Measurements from ENCODE around the gene EPO.

Gene EPO

DNA sequence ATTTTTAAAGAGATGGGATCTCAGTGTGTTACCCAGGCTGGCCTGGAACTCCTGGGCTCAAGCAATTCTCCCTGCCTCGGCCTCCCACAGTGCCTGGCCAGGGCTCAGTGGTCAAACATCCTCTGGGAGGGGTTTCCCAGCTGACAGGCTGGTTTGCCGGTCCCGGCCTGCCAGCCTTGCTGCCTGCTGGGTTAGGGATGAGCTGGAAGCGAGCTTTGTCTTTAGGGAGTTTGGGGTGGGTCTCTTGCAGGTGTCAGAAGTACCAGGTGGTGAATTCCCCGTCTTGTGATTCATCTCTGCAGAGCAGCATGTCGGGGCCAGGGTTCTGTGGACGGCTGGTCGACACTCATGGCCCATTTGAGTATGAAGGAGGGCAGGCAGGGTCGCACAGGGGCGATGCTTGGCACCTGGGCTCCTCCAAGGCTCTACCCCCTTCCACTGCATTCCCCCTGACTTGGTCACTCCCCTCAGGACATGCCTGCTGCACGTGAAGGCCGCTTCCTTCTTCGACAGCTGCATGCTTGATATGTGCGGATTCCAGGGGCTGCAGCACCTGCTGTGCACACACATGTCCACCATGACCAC is 43.4 kb downstream of the EPO start:
- FAIRE-seq (no peak), DNase-seq (ENCODE audit: insufficient read length, low spot score) (no peak)
- TF ChIP-seq POLR2A (IDR thresholded peaks at IDR 0.05; ENCODE audit: low read depth, low read length) = no peak

- no peak for TF ChIP-seq POLR2A (IDR thresholded peaks at IDR 0.05; ENCODE audit: low read depth, low read length)
- no peak for FAIRE-seq
- no peak for DNase-seq (ENCODE audit: insufficient read length, low spot score)
Measured at GRCh38 chr7:100764841-100765240, 44.6 kb downstream of the EPO start.

GRCh38 chr7:100765250-100765649 is 45.0 kb downstream of the EPO start:
- DNase-seq (ENCODE audit: insufficient read length, low spot score) (no peak), FAIRE-seq (no peak)
- TF ChIP-seq POLR2A (IDR thresholded peaks at IDR 0.05; ENCODE audit: low read depth, low read length) = no peak

DNA sequence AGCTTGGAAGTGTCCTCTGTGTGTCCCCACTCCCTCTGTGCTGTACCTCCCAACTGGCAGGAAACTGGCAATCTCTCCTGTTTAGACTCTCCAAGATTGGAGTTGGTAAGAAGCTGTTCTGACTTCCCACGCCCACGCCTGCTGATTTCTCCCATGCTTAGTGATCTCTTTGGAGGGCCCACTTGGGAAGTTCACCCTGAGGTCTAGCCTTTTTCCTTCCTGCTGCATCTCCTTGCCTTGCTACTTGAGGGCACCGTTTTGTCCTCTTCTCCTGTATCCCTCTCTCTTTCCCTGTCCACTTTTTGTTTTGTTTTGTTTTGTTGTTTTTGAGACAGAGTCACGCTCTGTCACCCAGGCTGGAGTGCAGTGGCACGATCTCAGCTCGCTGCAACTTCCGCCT is 48.5 kb downstream of the EPO start:
- TF ChIP-seq POLR2A (IDR thresholded peaks at IDR 0.05; ENCODE audit: low read depth, low read length) = no peak

More for the DNA sequence above, 48.5 kb downstream of the EPO start:
- DNase-seq (ENCODE audit: insufficient read length, low spot score) (no peak), FAIRE-seq (no peak)
